Caco-2 (cell line): ENCODE measurements around the gene CABP2. TPM values are rescaled to one million over a fixed set of nuclear protein-coding genes. Genes with fewer than 3 reads are reported as not detected.
"Not testable (repeated sequence)": the region's sequence is repeated elsewhere in the genome, so short reads cannot be mapped to it uniquely, and the experiment has no call there.

Source experiments
- BruUV-seq: library from RNA; stranded (reverse); fragments of 400-500 nt; replicated peaks from 2 replicates; lab custom pipeline; 2021; lab: Mats Ljungman, UMichigan
- CTCF ChIA-PET: fragments of 300-600 bp; sonication (Branson Sonifier 250); formaldehyde crosslinking; loops from one replicate; lab custom pipeline; 2022; ENCODE audit warnings: antibody characterized with exemption; lab: Charles Lee
- POLR2A ChIA-PET: fragments of 300-600 bp; sonication (Branson Sonifier 250); formaldehyde crosslinking; loops from one replicate; lab custom pipeline; 2022; ENCODE audit warnings: antibody characterized with exemption; lab: Charles Lee
- DNase-seq, 2 experiments: peaks; one replicate each; pipeline versions ENCODE4 v3.0.0 to v3.0.0-alpha.2; 2020 to 2022
- H3K27me3 ChIP-seq: replicated peaks from 2 replicates; pipeline ENCODE4 v1.6.0; 2011; ENCODE audit warnings: low read length; ENCODE audit not compliant: control insufficient read depth, insufficient read depth
- H3K36me3 ChIP-seq: 2 replicates; pipeline ENCODE4 v1.5.1; 2011; ENCODE audit warnings: low read length; ENCODE audit not compliant: control insufficient read depth, insufficient read depth
- H3K4me1 ChIP-seq: fragments of 250-450 bp; sonication (Bioruptor Pico); 2 replicates; pipeline ENCODE4 v1.5.1; 2020; ENCODE audit warnings: mild to moderate bottlenecking
- H3K4me3 ChIP-seq: 2 replicates; pipeline ENCODE4 v1.5.1; 2011; ENCODE audit warnings: low read depth, mild to moderate bottlenecking, control low read depth, low read length
- H3K9me3 ChIP-seq: fragments of 250-450 bp; sonication (Bioruptor Pico); 2 replicates; pipeline ENCODE4 v1.5.1; 2020; ENCODE audit warnings: mild to moderate bottlenecking, moderate library complexity
- H3K27ac Mint-ChIP-seq: one replicate; pipeline ENCODE4 v1.8.0; 2022; ENCODE audit warnings: mixed read lengths; ENCODE audit not compliant: unreplicated experiment
- H3K27me3 Mint-ChIP-seq: one replicate; pipeline ENCODE4 v1.8.0; 2022; ENCODE audit warnings: mixed read lengths; ENCODE audit not compliant: insufficient read depth, unreplicated experiment
- H3K36me3 Mint-ChIP-seq: one replicate; pipeline ENCODE4 v1.8.0; 2022; ENCODE audit warnings: mild to moderate bottlenecking, mixed read lengths; ENCODE audit not compliant: insufficient read depth, unreplicated experiment
- H3K4me1 Mint-ChIP-seq: one replicate; pipeline ENCODE4 v1.8.0; 2022; ENCODE audit warnings: low read depth, mixed read lengths; ENCODE audit not compliant: unreplicated experiment
- H3K4me3 Mint-ChIP-seq: one replicate; pipeline ENCODE4 v1.8.0; 2022; ENCODE audit warnings: mild to moderate bottlenecking, moderate library complexity, mixed read lengths; ENCODE audit not compliant: unreplicated experiment
- H3K9me3 Mint-ChIP-seq: one replicate; pipeline ENCODE4 v1.8.0; 2022; ENCODE audit warnings: mixed read lengths; ENCODE audit not compliant: unreplicated experiment
- intact Hi-C: fragments of 100-400 bp; cut with micrococcal nuclease; formaldehyde crosslinking; loops from one replicate; pipeline ENCODE4 v1.10.0; 2022; ENCODE audit not compliant: unreplicated experiment
- total RNA-seq: library from RNA; stranded (reverse); gene quantifications from 2 replicates; pipeline ENCODE4 v1.2.3, GENCODE V29; 2022
- TF ChIP-seq, protein P1 (sequence below), 2 experiments: fragments of 200-600 bp in 1 of 2; IDR thresholded peaks; 1 replicate in 1 of 2; 2 replicates in 1 of 2; pipeline versions ENCODE4 v1.5.1 to v1.8.0; 2011 to 2022; ENCODE audit warnings: antibody characterized with exemption in 1 of 2, control low read depth in 1 of 2, inconsistent platforms in 1 of 2, low read depth in 1 of 2, low read length in 1 of 2, mild to moderate bottlenecking in 1 of 2, moderate library complexity in 1 of 2; ENCODE audit not compliant: insufficient read depth in 1 of 2, severe bottlenecking in 1 of 2, unreplicated experiment in 1 of 2

CABP2 gene
- total RNA-seq, 1 experiment from 2014 or later, result not detected

DNA sequence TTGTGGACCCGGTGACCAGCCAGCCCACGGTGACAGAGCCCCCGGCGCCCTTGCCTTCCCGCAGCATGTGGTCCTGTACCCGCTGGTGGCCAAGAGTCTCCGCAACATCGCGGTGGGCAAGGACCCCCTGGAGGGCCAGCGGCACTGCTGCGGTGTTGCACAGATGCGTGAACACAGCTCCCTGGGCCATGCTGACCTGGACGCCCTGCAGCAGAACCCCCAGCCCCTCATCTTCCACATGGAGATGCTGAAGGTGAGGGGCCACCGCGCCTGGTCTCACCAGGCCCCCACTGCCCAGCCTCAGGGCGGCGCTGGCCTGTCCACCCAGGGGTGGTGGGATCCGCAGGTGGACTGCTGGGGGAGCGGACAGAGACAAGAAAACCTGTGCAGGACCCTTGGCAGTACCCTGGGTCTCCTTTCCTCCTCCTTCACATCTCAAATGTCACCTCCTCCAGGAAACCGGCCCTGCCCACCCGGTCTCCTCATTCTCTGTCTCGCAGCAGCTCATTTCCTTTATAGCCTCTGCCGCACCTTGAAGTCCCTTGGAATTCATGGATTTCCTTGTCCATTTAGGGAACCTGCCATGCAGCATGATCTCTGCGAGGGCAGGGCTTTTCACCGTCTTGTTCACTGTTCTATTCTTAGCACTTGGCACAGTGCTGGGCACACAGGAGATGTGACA is 33.9 kb downstream of the CABP2 start:
- Histone ChIP-seq H3K36me3 (peaks cover 14% of the 10 kb centered on the region), H3K9me3 (no peaks in the 10 kb centered on the region), H3K4me3 (no peak overlapping the region), H3K4me1 (0 out of 2 replicates have a peak, but pooled peaks cover 5% of the 10 kb centered on the region), H3K27me3 (no peaks in the 10 kb centered on the region)
- intact Hi-C loops, result no loop called here
- peaks cover 64% of the 10 kb centered on the region for H3K36me3 Mint-ChIP-seq
- no TSS peak for BruUV-seq
- H3K9me3 Mint-ChIP-seq, result no peaks in the 10 kb centered on the region
- peak overlapping the region; percentile 31 for H3K27ac Mint-ChIP-seq
- ChIA-PET CTCF (interaction anchor here (0.6 kb wide), 1 partner anchor 86 kb away, joined by 5 read pairs; no protein-coding TSS in a partner anchor), POLR2A (interaction anchor here (0.6 kb wide), 1 partner anchor 97 kb away, joined by 3 read pairs; no protein-coding TSS in a partner anchor)
- H3K27me3 Mint-ChIP-seq, result no peaks in the 10 kb centered on the region
- peaks cover 15% of the 10 kb centered on the region for H3K4me1 Mint-ChIP-seq
- TF ChIP-seq, protein P1, sequence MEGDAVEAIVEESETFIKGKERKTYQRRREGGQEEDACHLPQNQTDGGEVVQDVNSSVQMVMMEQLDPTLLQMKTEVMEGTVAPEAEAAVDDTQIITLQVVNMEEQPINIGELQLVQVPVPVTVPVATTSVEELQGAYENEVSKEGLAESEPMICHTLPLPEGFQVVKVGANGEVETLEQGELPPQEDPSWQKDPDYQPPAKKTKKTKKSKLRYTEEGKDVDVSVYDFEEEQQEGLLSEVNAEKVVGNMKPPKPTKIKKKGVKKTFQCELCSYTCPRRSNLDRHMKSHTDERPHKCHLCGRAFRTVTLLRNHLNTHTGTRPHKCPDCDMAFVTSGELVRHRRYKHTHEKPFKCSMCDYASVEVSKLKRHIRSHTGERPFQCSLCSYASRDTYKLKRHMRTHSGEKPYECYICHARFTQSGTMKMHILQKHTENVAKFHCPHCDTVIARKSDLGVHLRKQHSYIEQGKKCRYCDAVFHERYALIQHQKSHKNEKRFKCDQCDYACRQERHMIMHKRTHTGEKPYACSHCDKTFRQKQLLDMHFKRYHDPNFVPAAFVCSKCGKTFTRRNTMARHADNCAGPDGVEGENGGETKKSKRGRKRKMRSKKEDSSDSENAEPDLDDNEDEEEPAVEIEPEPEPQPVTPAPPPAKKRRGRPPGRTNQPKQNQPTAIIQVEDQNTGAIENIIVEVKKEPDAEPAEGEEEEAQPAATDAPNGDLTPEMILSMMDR (IDR thresholded peaks at IDR 0.05; ENCODE audit: insufficient read depth in 1 of 2, low read depth in 1 of 2, low read length in 1 of 2, severe bottlenecking in 1 of 2, unreplicated experiment in 1 of 2), result no peak
- H3K4me3 Mint-ChIP-seq, result no peak overlapping the region
- no peak for DNase-seq

DNA sequence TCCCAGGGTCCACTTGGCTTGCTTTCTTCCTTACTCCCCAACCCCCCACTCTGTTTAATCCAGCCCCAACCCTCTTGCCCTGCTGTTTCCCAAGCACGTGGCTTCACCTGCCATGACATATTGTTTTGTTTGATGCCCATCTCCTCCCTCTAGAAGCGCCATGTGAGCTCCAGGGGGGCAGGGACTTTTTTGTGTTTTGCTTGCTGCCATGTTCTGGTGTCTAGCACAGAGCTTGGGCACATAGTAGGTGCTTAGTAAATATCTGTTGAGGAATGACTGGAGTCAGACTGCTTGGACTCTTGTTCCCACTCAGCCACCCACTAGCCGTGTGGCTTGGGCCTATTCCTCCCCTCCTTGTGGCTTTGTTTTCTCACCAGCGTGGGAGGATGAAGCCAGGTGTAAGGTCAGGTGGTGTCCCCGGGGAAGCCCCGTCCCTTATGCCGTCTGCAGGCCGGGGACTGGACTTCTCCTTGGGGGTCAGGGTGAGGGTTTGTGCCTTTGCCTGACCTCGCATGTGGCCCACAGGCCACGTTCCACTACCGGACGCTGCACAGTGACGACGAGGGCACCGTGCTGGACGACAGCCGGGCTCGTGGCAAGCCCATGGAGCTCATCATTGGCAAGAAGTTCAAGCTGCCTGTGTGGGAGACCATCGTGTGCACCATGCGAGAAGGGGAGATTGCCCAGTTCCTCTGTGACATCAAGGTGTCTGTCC is 36.6 kb downstream of the CABP2 start:
- H3K36me3 Mint-ChIP-seq, result peaks cover 66% of the 10 kb centered on the region
- intact Hi-C loops, result no loop called here

DNA sequence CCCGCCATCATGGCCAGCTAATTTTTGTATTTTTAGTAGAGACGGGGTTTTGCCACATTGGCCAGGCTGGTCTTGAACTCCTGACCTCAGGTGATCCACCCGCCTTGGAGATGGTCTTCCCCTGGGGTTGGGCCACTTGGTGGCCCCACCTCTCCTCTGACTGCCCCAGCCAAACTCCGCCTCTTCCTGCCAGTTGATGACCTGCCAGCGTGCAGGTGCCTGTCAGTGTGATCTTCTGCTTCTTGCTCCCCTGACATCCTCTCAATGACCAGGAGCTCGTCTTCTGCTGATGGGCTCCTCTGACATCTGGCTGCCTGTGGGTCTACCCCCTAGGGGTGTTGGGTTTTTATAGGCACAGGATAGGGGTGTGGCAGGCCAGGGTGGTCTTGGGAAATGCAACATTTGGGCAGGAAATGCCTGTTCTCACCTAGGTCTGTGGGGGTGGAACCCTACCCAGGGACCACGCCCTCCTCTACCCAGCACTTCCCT is 37.3 kb downstream of the CABP2 start:
- POLR2A ChIA-PET, result interaction anchor here (0.7 kb wide), 2 partner anchors 135 to 167 kb away, joined by 6 to 11 read pairs; no protein-coding TSS in a partner anchor
- H3K9me3 ChIP-seq, DNase-seq, H3K27me3 Mint-ChIP-seq, CTCF ChIA-PET, H3K27me3 ChIP-seq, H3K4me1 ChIP-seq, H3K4me3 Mint-ChIP-seq, H3K27ac Mint-ChIP-seq, H3K4me3 ChIP-seq, intact Hi-C loops, BruUV-seq, H3K9me3 Mint-ChIP-seq: not testable (repeated sequence)
- Mint-ChIP-seq H3K4me1 (peaks cover 30% of the 10 kb centered on the region), H3K36me3 (peaks cover 58% of the 10 kb centered on the region)
- H3K36me3 ChIP-seq, result peaks cover 12% of the 10 kb centered on the region

More for the DNA sequence above, 36.6 kb downstream of the CABP2 start:
- H3K9me3 Mint-ChIP-seq, result no peaks in the 10 kb centered on the region
- no peak for DNase-seq
- Histone ChIP-seq H3K36me3 (peaks cover 12% of the 10 kb centered on the region), H3K4me3 (no peak overlapping the region), H3K27me3 (no peaks in the 10 kb centered on the region), H3K4me1 (peaks cover 4% of the 10 kb centered on the region; the same call in 1 of the 2 replicates), H3K9me3 (no peaks in the 10 kb centered on the region)
- H3K4me3 Mint-ChIP-seq, result no peak overlapping the region
- H3K27me3 Mint-ChIP-seq, result no peaks in the 10 kb centered on the region
- CTCF ChIA-PET, result no interaction called here
- peaks cover 30% of the 10 kb centered on the region for H3K4me1 Mint-ChIP-seq
- BruUV-seq, result no TSS peak
- no peak overlapping the region for H3K27ac Mint-ChIP-seq
- POLR2A ChIA-PET, result no interaction called here
- TF ChIP-seq, protein P1 (IDR thresholded peaks at IDR 0.05; ENCODE audit: insufficient read depth in 1 of 2, low read depth in 1 of 2, low read length in 1 of 2, severe bottlenecking in 1 of 2, unreplicated experiment in 1 of 2), result no peak
